DMS53 (cell line): Measurements from ENCODE around the gene KDELR1.
A peak's percentile ranks its signal among the peaks of the same experiment; 100 is the strongest.
"Not testable (repeated sequence)": the region's sequence is repeated elsewhere in the genome, so short reads cannot be mapped to it uniquely, and the experiment has no call there.

ENCODE experiments used
- DNase-seq: peaks from one replicate; lab custom pipeline; 2025; lab: John Stamatoyannopoulos, UW

The KDELR1 gene

GRCh38 chr19:48397263-48398101, 6.1 kb upstream of the KDELR1 start:
- DNase-seq = peak; percentile 37

GRCh38 chr19:48396824-48397176, 5.4 kb upstream of the KDELR1 start:
- no peak for DNase-seq

DNA sequence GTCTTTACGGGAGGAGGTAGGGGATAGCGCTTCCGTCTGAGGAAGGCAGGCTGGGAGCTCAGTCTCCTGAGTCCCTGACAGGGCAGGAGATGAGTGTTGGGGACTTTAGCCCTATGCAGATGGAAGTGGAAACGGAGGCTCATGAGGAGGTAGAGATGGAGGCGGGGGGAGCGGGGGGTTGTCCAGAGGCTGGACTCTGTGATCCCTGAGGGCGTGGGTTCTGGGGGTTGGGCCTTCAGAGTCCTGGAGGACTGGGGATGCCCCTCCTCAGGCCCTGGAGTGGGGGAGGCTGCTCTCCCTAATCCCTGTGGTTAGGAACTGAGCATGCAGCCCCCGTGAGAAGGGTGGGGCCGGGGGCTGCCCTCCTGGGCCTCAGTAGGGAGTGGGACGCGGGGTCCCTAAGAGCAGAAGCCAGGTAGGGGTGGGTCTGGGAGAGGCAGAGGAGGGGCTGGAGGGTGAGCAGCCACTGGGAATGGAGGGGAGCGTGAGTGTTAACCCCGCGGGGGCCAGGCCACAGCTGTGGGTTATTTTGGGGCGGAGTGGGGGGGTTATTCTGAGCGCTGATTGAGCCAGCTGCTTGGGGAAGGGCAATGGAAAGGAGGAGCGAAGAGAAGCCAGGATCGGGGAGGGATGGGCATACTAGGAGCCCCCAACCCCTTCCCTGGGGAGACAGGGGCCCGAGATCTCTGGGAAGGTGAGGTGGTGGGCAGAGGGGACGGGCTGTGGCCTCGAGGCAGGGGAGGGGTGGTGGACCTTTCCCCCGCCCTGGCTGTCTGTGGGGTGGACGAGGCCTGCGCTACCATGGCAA, 4.9 kb upstream of the KDELR1 start:
- no peak for DNase-seq

- DNase-seq = no peak
These were observed 4.1 kb upstream of the KDELR1 start for GRCh38 chr19:48395499-48395898.

- DNase-seq = peak; percentile 48
These were observed 3.8 kb upstream of the KDELR1 start for GRCh38 chr19:48395170-48395455.

DNA sequence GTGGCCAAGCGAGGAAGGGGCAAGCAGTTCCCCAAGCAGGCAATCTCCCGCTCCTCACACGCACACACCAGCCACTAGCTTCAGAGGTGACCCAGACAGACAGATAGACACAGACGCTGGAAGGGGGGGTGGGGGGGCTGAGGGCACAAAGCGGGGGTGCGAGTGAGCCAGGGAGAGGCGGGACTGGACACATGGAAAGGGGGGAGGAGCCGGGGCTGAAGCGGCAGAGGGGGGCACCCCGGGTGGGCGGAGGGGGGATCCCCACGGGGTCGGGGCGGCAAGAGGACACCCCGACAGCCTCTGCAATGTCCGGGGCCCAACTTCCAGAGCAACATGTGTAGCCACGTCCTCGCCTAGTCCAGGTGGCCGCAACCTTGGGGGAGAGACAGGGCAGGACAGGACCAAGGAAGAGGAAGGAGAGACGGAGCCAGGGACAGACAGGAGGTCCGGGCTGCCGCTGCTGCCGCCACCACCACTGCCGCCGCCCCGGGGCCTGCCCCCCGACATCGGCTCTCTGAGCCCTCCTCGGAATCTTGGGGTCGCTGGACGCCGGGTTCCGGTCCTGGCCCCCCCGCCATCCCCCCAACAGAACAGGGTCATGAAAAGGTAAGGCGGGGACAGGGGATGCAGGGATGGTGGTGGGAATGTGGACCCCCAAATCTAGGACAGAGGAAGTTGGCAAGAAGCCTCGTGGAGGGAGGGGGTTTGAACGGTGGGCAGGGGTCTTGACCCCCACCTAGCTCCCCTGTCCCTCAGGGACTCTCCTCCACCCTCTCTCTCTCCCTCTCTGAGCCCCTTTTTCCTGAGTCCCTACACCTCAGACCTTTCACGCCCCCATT, 3.2 kb upstream of the KDELR1 start:
- DNase-seq = peak; percentile 73

- peak; percentile 72 for DNase-seq
These were observed 2.4 kb upstream of the KDELR1 start, which contains the start of gene GRIN2D for GRCh38 chr19:48393559-48394330. GRIN2D (plus strand) TSS chr19:48393668; CDS start chr19:48398393, 4,725 bp downstream.

GRCh38 chr19:48392860-48393558, 1.7 kb upstream of the KDELR1 start:
- DNase-seq = peak; percentile 62

DNA sequence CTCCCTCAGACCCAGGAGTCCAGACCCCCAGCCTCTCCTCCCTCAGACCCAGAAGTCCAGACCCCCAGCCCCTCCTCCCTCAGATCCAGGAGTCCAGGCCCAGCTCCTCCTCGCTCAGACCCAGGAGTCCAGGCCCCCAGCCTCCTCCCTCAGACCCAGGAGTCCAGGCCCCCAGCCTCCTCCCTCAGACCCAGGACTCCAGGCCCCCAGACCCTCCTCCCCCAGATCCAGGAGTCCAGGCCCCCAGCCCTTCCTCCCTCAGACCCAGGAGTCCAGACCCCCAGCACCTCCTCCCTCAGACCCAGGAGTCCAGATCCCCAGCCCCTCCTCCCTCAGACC, 624 bp upstream of the KDELR1 start:
- not testable (repeated sequence) for DNase-seq

- peak; percentile 76 for DNase-seq
These were observed 907 bp downstream of the KDELR1 start for GRCh38 chr19:48390188-48391099.

- no peak for DNase-seq
These were observed 4.4 kb downstream of the KDELR1 start for GRCh38 chr19:48386981-48387380.

DNA sequence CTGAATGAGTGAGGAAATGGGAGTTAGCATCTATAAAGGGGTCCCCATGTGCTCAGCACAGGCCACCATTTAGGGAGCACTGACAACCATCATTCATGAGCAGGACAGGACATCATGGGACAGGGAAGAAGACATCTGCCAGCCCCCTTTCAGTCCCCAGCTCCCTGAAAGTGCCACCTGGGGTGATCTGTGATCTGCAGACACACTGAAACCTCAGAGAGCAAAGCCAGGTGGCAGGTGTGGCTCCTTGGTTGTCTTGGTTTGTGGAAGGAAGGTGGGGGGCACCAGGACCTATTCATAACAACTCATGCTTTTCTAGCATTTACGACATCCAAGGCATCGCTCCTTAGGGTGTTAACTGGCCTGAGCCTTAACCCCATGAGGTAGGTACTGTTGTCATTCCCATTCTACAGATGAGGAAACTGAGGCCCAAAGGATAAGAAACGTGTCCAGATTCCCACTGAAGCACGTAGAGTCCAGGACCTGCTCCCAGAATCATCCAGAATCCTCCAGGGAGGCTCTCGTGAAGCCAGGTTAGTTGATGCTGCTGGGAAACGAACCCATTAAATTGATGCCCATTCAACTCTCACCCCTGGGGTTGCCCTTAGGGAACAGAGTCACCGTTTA, 5.8 kb downstream of the KDELR1 start:
- no peak for DNase-seq

DNA sequence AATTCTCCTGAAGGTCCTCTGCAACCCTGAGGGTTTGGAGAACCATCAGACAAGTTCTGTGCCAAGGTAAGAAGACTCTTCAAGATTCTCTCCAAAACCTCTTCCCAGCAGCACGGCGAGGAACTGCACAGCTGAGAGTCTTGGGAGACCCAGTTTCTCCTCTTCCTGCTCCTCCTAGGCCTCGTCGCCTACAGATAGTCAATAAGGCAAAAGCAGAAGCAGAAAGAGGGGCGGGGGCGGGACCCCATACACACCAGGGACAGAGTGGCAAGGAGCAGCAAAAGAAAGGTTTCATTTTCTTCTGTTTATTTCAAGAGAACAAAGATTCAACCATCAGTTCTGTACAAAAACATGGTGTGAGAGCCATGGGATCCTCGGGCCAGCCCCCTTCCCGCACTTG, 9.1 kb downstream of the KDELR1 start:
- DNase-seq = no peak

- no peak for DNase-seq
These were observed 10.0 kb downstream of the KDELR1 start for GRCh38 chr19:48381178-48381950.

GRCh38 chr19:48379058-48379457, 12.3 kb downstream of the KDELR1 start:
- peak; percentile 30 for DNase-seq

DNA sequence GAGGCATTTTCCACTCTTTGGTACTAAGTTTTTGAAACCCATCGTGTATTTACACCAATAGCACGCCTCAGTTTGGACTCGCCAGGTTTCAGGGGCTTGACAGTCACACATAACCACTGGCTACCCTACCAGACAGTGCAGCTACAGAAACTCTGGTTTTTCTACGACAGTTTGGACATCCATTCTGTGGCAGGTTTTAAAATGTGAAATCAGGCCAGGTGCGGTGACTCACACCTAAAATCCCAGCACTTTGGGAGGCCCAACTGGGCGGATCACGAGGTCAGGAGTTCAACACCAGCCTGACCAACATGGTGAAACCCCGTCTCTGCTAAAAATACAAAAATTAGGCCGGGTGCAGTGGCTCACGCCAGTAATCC, 13.2 kb downstream of the KDELR1 start:
- DNase-seq = no peak

- DNase-seq = no peak
These were observed 17.8 kb downstream of the KDELR1 start for GRCh38 chr19:48373567-48373966.

DNA sequence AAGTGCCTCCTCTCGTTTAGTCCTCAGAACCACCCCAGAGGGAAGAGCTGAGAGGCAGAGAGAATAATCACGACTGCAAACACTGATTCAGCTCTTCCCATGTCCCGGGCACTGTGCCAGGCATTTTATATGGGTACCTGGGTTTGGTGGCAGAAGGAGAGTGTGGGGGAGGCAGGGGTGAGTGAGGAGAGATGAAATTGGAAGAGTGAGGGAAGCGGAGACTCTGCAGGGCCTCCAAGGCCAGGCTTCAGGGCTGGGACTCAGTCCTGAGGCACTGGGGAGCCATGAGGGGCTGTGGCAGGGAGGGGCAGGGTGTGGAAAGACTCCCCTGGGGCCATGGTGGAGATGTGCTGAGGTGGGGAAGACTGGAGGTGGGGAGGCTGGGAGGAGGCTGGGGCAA, 18.4 kb downstream of the KDELR1 start:
- peak; percentile 40 for DNase-seq

DNA sequence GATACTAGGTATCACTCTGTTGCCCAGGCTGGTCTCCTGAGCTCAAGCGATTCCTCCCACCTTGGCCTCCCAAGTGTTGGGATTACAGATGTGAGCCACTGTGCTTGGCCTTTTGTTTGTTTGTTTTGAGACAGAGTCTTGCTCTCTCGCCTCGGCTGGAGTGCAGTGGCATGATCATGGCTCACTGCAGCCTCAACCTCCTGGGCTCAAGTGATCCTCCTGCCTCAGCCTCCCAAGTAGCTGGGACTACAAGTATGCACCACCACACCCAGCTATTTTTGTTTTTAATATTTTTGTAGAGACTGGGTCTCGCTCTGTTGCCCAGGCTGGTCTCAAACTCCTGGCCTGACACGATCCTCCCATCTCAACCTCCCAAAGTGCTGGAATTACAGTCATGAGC, 19.6 kb downstream of the KDELR1 start:
- DNase-seq = not testable (repeated sequence)
